GM12864 (cell line): ENCODE data around the gene TRANK1.
"Not testable (repeated sequence)": the region's sequence is repeated elsewhere in the genome, so short reads cannot be mapped to it uniquely, and the experiment has no call there.

Experiments used
- DNase-seq: peaks from one replicate; pipeline ENCODE4 v3.0.0-alpha.2; 2011; ENCODE audit warnings: low read depth
- H3K4me3 ChIP-seq: 2 replicates; pipeline ENCODE4 v1.5.1; 2011; ENCODE audit warnings: mild to moderate bottlenecking, low read depth, low read length, control low read depth
- TF ChIP-seq, protein P1 (sequence below): IDR thresholded peaks from 2 replicates; pipeline ENCODE4 v1.5.1; 2011; ENCODE audit warnings: low read depth, mild to moderate bottlenecking, moderate library complexity, low read length, control low read depth, inconsistent platforms; ENCODE audit errors: missing control alignments

TRANK1 gene

DNA sequence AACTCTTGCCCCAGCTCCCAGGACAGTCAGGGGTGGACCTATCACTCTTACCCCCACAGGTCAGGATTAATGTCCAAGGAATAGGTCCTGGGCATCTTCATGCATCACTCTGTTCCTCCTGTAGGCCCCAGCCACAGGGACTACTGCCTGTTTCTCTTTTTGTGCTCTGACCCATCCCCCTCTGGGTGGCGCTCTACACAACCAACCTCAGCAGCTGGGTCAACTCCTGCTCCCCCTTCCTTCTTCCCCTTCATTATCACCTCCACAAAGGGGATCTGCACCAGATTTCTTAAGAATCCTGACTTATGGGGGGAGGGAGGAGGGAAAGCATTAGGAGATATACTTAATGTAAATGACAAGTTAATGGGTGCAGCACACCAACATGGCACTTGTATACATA lies 12.2 kb upstream of the TRANK1 start:
- DNase-seq, result no peak
- H3K4me3 ChIP-seq, result no peak overlapping the region
- TF ChIP-seq, protein P1, sequence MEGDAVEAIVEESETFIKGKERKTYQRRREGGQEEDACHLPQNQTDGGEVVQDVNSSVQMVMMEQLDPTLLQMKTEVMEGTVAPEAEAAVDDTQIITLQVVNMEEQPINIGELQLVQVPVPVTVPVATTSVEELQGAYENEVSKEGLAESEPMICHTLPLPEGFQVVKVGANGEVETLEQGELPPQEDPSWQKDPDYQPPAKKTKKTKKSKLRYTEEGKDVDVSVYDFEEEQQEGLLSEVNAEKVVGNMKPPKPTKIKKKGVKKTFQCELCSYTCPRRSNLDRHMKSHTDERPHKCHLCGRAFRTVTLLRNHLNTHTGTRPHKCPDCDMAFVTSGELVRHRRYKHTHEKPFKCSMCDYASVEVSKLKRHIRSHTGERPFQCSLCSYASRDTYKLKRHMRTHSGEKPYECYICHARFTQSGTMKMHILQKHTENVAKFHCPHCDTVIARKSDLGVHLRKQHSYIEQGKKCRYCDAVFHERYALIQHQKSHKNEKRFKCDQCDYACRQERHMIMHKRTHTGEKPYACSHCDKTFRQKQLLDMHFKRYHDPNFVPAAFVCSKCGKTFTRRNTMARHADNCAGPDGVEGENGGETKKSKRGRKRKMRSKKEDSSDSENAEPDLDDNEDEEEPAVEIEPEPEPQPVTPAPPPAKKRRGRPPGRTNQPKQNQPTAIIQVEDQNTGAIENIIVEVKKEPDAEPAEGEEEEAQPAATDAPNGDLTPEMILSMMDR, result peak; percentile 21

DNA sequence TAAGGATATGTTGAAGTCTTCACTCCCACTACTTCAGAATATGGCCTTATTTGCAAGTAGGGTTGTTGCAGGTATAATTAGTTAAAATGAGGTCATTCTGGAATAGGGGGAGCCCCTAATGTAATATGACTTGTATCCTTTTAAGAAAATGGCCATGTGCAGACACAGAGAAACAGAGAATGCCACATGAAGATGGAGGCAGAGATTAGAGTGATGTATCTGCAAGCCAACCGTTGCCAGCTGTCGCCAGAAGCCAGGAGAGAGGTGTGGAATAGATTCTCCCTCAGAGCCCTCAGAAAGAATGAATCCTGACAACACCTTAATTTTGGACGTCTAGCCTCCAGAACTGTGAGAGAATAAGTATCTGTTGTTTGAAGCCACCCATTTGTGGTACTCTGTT lies 11.3 kb upstream of the TRANK1 start:
- no peak for DNase-seq
- H3K4me3 ChIP-seq, result no peak overlapping the region
- TF ChIP-seq, protein P1, result no peak

DNA sequence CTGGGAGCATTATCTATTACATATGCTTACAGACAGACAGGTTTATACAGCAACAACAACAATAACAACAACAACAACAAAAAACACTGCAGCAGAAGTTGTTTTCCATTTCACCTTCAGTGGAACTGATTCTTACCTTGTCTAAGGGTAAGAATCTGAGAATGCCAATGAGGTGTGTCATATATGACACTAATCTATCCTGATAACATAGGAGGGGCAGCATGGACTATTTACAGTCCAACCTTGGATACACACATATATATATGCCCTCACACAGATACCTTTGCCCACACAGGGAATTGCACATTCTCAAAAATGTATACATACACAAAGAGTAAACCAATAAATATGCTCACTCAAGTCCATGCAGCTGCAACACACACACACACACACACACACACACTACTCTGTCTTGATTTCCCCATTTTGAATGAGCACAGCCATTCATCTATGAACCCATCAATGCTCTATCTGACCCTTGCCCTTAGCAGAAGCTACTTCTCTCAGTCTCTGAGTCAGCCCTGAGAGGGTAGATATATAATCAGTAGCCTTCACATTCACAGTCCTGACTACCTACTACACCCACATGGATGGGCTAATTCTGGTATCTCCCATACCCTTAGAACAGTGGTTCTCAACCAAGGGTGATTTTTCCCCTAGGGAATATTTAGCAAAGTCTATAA lies 9.7 kb upstream of the TRANK1 start:
- TF ChIP-seq, protein P1, result no peak
- no peak for DNase-seq
- no peak overlapping the region for H3K4me3 ChIP-seq

DNA sequence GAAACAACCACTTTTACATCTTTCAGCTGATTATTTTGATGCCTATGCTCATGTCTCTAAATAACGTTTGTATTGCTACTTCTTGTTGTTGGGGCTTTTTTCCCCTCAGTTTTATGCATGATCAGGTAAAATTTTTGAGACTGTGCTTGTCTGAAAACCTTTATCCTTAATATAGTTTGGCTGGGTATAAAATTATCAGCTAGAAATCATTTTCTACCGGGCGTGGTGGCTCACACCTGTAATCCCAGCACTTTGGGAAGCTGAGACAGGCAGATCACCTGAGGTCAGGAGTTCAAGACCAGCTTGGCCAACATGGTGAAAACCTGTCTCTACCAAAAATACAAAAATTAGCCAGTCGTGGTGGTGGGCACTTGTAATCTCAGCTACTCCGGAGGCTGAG lies 3.0 kb upstream of the TRANK1 start:
- not testable (repeated sequence) for H3K4me3 ChIP-seq, DNase-seq

DNA sequence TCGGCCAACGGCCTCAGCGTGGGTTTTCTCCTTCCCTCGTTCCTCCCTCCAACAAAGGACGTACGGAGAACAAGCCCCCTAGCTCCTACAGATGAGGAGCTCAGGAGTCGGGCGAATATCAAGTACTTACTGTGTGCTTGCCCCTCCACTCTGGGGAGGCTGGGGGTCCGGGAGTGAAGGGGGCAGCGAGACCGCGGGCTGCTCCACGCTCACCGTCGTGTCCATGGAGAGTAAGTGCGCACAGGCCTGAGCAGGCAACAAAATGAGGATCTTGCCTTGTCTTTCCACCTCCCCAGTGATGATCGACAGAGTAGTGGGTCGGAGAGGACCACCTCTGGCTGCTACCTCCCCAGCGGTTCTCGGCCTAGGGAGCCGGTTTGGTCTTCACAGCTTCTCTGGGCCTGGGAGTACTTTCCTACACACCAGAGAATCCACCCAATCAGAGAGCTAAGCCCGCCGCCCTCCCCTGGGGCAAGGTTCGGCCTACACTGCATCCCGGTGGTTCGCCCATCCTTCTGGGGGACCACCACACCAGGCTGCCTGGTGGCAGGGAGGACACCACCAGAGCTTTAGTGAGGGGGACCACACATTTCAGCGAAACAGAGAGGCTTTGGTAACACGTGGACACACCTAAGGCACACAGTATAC lies 603 bp upstream of the TRANK1 start:
- DNase-seq, result no peak
- TF ChIP-seq, protein P1, result no peak
- peak overlapping the region; percentile 56 for H3K4me3 ChIP-seq

DNA sequence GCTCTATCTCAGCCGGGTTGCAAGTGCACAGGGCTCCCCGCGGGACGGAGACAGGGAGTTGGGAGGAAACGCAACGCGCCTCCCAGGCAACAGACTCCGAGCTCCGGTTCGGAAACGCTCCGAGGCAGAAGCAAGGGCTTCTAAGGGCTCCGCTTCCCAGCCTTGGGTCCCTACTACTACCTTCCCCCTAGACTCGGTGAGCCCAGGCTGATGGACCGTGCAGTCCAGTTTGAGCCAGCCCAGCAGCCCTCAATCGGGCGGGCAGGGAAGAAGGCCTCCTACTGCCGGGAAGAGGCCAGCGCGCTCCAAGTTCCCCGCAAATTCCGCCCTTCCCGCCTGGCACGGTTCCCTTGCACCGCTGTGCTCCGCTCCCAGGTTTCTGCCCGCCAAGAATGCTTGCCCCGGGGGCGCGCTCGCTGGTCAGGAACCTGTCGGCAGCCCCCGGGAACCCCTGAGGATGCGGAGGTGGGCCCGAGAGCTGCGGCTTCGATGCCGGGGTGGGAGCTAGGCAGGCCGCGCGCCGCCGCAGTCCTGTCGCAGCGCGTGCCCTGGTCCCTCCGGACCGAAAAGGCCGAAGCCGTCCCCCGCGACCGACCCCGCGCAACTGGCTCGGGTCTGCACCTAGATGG lies 728 bp downstream of the TRANK1 start:
- TF ChIP-seq, protein P1, result no peak
- H3K4me3 ChIP-seq, result peak overlapping the region; percentile 56
- DNase-seq, result no peak

DNA sequence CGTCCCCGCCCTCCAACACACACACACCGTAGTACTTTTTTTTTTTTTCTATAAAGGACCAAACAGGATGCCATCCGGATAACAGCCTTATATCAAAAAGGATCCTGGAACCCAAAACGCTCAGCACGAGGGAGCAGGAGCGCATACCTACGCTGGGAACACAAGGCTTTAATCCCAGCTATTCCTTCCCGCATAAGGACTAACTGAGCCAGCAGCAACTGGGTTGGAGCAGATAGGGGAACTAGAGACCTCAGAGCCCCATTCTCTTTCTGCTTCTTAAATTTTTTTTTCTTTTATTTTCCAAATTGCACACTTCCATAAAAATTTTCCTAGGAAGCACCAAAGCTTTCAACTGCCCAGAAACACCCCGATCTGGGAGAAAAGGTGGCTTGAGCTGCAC lies 1.3 kb downstream of the TRANK1 start:
- TF ChIP-seq, protein P1, result no peak
- H3K4me3 ChIP-seq, result peak overlapping the region; percentile 56
- DNase-seq, result no peak
